Esophagus muscularis mucosa (tissue), 4 donors: Measurements from ENCODE around the gene CD27. TPM values are rescaled to one million over a fixed set of nuclear protein-coding genes. Genes with fewer than 3 reads are reported as not detected.

Experiments used
- DNase-seq: peaks from one replicate; pipeline ENCODE4 v3.0.0-alpha.2; 2017; ENCODE audit errors: extremely low spot score
- H3K27ac ChIP-seq, 4 donors: fragments of 200-600 bp; sonication (generic); replicated peaks in 1 of 4; 1 replicate in 3 of 4; 2 replicates in 1 of 4; pipeline ENCODE4 v1.5.1; 2016 to 2019; ENCODE audit warnings: mild to moderate bottlenecking in 1 of 4
- H3K27me3 ChIP-seq, 4 donors: fragments of 200-600 bp; sonication (generic); one replicate each; pipeline versions ENCODE4 v1.5.1 to v1.6.0; 2016 to 2019
- H3K36me3 ChIP-seq, 4 donors: fragments of 200-600 bp; sonication (generic); one replicate each; pipeline ENCODE4 v1.5.1; 2016 to 2019
- H3K4me1 ChIP-seq, 4 donors: fragments of 200-600 bp; sonication (generic); one replicate each; pipeline ENCODE4 v1.5.1; 2016 to 2019
- H3K4me3 ChIP-seq, 4 donors: fragments of 200-600 bp; sonication (generic); 1 replicate in 2 of 4; 2 replicates in 2 of 4; pipeline ENCODE4 v1.5.1; 2016 to 2019; ENCODE audit warnings: mild to moderate bottlenecking in 4 of 4, moderate library complexity in 1 of 4
- H3K9me3 ChIP-seq, 4 donors: fragments of 200-600 bp; sonication (generic); 1 replicate in 3 of 4; 2 replicates in 1 of 4; pipeline ENCODE4 v1.5.1; 2016 to 2019
- EP300 ChIP-seq: sonication (generic); formaldehyde crosslinking; IDR thresholded peaks from one replicate; pipeline ENCODE4 v1.6.1; 2017; ENCODE audit warnings: antibody characterized with exemption
- POLR2A ChIP-seq: fragments of 450-650 bp; IDR thresholded peaks from one replicate; pipeline ENCODE4 v1.6.1; 2017; ENCODE audit warnings: antibody characterized with exemption, moderate library complexity, mild to moderate bottlenecking, low read depth
- POLR2AphosphoS5 ChIP-seq, 2 donors: sonication (generic); formaldehyde crosslinking; IDR thresholded peaks; one replicate each; pipeline ENCODE4 v1.6.1; 2017; ENCODE audit warnings: antibody characterized with exemption in 2 of 2
- WGBS: methylation state at CpG from one replicate; pipeline ENCODE4 v1.1.5; 2018; 5-methylcytosine and 5-hydroxymethylcytosine counted together
- intact Hi-C: fragments of 100-400 bp; cut with DNase I; formaldehyde crosslinking; loops from one replicate; pipeline ENCODE4 v1.15.1; 2023
- total RNA-seq, 4 donors: library from RNA; depleted of rRNA; stranded (reverse); fragments of >200 nt; gene quantifications; one replicate each; pipeline versions ENCODE4 v1.1.0 to v1.2.1, GENCODE V29; 2016
- TF ChIP-seq, protein P1 (sequence below), 3 experiments: fragments of 200-600 bp in 2 of 3; fragments of 450-650 bp in 1 of 3; sonication (generic) in 2 of 3; IDR thresholded peaks; one replicate each; pipeline ENCODE4 v1.5.1; 2017 to 2019; ENCODE audit warnings: antibody characterized with exemption in 3 of 3, mild to moderate bottlenecking in 2 of 3, moderate library complexity in 1 of 3

Gene CD27
- total RNA-seq, 4 donors from 2014 or later: 0.66 TPM; not detected in 3

DNA sequence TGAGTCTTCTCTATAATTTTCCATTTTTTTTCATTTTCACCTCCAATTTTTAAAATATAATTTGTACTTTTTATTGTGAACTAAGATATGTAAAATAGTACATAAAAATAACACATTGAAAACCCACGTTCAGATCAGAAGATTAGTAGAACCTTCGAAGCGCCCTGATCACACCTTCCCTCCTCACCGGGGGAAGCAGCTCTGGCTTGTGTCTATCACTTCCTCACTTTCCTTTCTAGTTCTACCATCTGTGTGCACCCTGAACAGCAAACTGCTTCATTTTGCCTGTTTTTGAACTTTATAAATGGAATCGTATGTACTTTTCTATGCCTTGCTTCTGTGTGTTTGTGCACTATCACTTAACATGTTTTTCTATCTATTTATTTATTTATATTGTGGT, 11.8 kb upstream of the CD27 start:
- intact Hi-C loops: no loop called here
- Histone ChIP-seq H3K36me3 (no peaks in the 10 kb centered on the region), H3K27me3 (no peaks in the 10 kb centered on the region), H3K9me3 (no peaks in the 10 kb centered on the region), H3K27ac (no peak overlapping the region), H3K4me1 (peaks cover 13 to 21% (median 20%) of the 10 kb centered on the region in 4 donors), H3K4me3 (no peak overlapping the region)
- WGBS: 88% methylated on average over 5 of the region's 5 CpGs
- TF ChIP-seq POLR2AphosphoS5 (IDR thresholded peaks at IDR 0.05) (no peak), EP300 (no peak), POLR2A (no peak)
- TF ChIP-seq, protein P1, sequence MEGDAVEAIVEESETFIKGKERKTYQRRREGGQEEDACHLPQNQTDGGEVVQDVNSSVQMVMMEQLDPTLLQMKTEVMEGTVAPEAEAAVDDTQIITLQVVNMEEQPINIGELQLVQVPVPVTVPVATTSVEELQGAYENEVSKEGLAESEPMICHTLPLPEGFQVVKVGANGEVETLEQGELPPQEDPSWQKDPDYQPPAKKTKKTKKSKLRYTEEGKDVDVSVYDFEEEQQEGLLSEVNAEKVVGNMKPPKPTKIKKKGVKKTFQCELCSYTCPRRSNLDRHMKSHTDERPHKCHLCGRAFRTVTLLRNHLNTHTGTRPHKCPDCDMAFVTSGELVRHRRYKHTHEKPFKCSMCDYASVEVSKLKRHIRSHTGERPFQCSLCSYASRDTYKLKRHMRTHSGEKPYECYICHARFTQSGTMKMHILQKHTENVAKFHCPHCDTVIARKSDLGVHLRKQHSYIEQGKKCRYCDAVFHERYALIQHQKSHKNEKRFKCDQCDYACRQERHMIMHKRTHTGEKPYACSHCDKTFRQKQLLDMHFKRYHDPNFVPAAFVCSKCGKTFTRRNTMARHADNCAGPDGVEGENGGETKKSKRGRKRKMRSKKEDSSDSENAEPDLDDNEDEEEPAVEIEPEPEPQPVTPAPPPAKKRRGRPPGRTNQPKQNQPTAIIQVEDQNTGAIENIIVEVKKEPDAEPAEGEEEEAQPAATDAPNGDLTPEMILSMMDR (IDR thresholded peaks at IDR 0.05): no peak
- no peak for DNase-seq

DNA sequence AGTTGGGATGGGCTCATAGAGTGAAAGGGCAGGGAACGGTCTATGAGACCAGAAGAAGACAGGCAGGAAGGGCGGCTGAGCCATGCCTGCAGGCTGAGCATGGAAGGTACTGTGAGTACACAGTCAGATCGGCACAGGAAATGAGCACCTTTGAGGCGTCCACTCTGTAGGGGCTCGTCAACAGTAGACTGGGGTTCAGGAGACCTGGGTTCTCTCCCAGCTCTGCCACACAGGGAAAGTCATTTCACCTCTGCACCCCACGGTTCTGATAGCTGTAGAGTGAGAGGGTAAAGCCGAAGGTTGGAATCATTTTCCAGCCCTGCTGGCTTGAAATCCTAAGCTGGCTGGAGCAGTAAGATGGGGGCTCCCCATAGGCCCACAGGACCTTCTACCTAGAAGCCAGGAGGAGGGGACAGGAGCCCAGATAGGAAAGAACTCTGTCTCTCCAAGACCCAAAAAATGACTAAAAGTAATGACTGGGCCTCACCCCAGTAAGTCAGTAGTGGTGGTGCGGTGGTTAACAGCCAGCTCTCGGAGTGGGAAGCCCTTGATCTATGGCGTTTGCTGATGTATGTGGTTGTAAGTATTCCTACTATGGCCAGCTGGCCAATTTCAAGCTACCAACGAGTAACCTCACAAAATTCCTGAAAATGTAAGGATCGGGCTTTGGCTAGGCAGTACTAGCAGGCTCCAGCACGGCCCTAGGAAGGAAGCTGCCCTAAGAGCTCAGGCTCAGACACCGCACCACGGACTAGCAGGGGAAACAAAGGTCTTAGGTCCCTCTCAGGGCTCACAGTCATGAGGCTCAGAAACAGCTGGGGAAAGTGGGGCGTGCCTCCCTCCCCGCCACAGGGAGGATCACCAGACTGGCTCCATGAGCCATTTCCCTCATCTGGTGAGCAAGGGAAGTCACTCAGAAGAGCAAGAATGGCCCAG, 10.3 kb upstream of the CD27 start:
- H3K27ac ChIP-seq: no peak overlapping the region
- intact Hi-C loops: no loop called here
- WGBS: 86% methylated on average over 17 of the region's 17 CpGs
- H3K36me3 ChIP-seq: peaks cover 0 to 4% (median 2%) of the 10 kb centered on the region in 4 donors
- no peak for TF ChIP-seq EP300
- H3K4me1 ChIP-seq: peaks cover 13 to 21% (median 20%) of the 10 kb centered on the region in 4 donors
- H3K9me3 ChIP-seq: no peaks in the 10 kb centered on the region
- H3K27me3 ChIP-seq: no peaks in the 10 kb centered on the region
- no peak overlapping the region for H3K4me3 ChIP-seq
- no peak for DNase-seq

DNA sequence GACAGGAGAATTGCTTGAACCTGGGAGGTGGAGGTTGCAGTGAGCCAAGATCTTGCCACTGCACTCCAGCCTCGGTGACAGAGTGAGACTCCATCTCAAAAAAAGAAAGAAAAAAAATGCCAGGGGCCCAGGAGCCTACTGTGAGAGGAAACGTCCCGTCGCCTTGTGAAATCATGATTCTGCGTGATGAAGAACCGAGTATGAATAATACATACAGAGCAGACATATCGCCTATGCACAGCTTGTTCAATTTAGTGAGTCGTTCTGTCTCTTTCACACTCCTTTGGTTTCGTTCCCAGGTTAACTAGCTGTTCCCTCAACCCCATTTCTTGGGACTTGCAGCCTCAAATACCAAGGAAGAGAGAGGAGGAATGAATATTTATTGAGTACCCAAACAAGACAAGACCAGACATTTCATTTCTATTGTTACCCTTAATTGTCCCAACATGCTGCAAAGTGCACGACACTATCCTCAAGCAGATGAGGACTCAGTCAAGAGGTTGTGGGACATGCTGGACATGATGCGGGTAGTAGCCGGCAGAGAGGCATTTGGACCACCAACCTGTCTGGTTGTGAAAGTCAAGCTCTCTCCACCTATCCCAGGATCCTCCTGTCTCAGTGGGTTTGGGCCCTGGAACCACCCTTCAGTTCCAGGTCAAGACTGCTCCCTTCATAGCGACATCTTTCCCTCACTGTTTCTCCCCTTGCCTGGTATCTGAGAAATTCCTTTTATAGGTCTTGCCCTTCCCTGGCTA, 8.6 kb upstream of the CD27 start:
- TF ChIP-seq POLR2A: no peak
- TF ChIP-seq EP300: no peak
- no peak for TF ChIP-seq POLR2AphosphoS5 (IDR thresholded peaks at IDR 0.05)
- TF ChIP-seq, protein P1 (IDR thresholded peaks at IDR 0.05): no peak
- Histone ChIP-seq H3K27me3 (no peaks in the 10 kb centered on the region), H3K4me1 (peaks cover 1 to 7% (median 5%) of the 10 kb centered on the region in 4 donors), H3K4me3 (no peak overlapping the region), H3K27ac (no peak overlapping the region), H3K36me3 (peaks cover 0 to 13% (median 4%) of the 10 kb centered on the region in 4 donors), H3K9me3 (no peaks in the 10 kb centered on the region)
- intact Hi-C loops: no loop called here
- DNase-seq: no peak
- 92% methylated on average over 13 of the region's 13 CpGs for WGBS

DNA sequence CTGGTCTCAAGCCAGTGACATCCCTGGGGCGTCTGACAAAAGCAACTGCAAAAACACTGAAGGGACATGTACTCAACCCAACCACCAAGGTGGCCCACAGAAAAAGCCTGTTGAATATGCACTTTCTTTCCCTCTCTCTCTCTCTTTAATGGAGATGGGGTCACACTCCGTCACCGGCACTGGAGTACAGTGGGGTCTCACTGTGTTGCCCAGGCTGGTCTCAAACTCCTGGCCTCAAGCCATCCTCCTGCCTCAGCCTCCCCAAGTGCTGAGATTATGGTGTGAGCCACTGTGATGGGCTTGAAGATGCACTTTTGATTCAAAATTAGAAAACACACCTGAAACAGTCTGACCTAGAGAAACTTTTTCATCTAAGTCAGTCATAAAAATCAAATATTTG, 7.2 kb upstream of the CD27 start:
- DNase-seq: no peak
- Histone ChIP-seq H3K27ac (no peak overlapping the region), H3K4me3 (no peak overlapping the region), H3K27me3 (no peaks in the 10 kb centered on the region), H3K9me3 (no peaks in the 10 kb centered on the region), H3K36me3 (peaks cover 0 to 25% (median 8%) of the 10 kb centered on the region in 4 donors), H3K4me1 (no peaks in the 10 kb centered on the region)
- WGBS: 86% methylated on average over 3 of the region's 3 CpGs
- TF ChIP-seq EP300 (no peak), POLR2A (no peak), POLR2AphosphoS5 (IDR thresholded peaks at IDR 0.05) (no peak)
- TF ChIP-seq, protein P1 (IDR thresholded peaks at IDR 0.05): no peak
- intact Hi-C loops: no loop called here

DNA sequence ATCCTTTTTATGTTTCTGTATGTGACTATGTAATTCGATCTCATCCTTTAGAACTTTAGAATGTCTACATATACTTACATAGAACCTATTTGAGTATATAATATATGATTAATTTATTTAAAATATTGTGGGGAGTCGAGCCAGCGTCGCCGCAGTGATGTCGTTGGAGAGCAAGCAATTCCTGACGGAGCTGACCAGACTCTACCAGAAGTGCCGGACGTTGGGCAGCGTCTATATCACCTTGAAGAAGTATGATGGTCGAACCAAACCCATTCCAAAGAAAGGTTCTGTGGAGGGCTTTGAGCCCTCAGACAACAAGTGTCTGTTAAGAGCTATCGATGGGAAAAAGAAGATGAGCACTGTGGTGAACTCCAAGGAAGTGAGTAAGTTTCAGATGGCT, 6.4 kb upstream of the CD27 start:
- intact Hi-C loops: no loop called here
- peaks cover 0 to 33% (median 10%) of the 10 kb centered on the region in 4 donors for H3K36me3 ChIP-seq
- no peaks in the 10 kb centered on the region for H3K9me3 ChIP-seq
- H3K27me3 ChIP-seq: no peaks in the 10 kb centered on the region
- TF ChIP-seq POLR2A (no peak), POLR2AphosphoS5 (IDR thresholded peaks at IDR 0.05) (no peak), EP300 (no peak)
- TF ChIP-seq, protein P1 (IDR thresholded peaks at IDR 0.05): no peak
- no peak overlapping the region for H3K27ac ChIP-seq
- no peak for DNase-seq
- H3K4me1 ChIP-seq: no peaks in the 10 kb centered on the region
- no peak overlapping the region for H3K4me3 ChIP-seq
- WGBS: 87% methylated on average over 12 of the region's 12 CpGs
